NCI-H2196 treated with DMSO at 0.1 percent for 48 hours (cell line): ENCODE data around the gene FJX1.
"Not testable (repeated sequence)": the region's sequence is repeated elsewhere in the genome, so short reads cannot be mapped to it uniquely, and the experiment has no call there.

ENCODE experiments used
- DNase-seq: peaks from one replicate; lab custom pipeline; 2025; ENCODE audit not compliant: unreplicated experiment; lab: John Stamatoyannopoulos, UW

FJX1 gene

DNA sequence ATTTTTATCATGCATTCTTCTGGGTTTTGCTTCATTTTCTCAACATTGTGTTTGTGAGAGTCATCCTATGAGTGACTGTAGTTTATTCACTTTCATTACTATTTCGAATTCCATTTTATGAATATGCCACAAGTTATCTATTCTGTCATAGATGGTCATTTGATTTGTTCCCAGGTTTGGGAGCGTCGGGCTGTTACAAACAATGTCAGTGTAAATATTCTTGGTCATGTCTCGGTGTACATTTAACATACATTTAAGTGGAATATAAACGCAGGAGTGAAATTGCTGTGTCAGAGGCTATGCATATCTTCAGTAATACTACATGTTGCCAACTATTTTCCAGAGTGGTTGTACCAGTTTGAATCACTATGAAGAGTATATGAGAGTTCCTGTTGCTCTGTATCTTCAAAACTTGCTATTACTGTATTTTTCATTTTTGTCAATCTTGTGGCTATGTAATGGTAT lies 46.7 kb downstream of the FJX1 start:
- no peak for DNase-seq

DNA sequence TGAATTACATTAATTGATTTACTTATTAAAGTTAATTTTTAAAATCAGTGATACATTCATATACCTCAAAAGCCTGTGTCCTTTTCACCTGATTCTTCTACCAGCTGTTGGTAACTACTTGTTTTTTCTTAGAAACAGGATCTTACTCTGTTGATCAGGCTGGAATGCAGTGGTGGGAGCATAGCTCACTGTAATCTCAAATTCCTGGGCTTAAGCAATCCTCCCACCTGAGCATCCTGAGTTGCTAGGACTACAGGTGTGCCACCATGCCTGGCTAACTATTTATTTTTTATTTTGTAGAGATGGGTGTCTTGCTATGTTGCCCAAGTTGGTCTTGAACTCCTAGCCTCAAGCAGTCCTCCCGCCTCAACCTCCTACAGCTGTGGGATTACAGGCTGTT lies 49.0 kb downstream of the FJX1 start:
- DNase-seq, result no peak

DNA sequence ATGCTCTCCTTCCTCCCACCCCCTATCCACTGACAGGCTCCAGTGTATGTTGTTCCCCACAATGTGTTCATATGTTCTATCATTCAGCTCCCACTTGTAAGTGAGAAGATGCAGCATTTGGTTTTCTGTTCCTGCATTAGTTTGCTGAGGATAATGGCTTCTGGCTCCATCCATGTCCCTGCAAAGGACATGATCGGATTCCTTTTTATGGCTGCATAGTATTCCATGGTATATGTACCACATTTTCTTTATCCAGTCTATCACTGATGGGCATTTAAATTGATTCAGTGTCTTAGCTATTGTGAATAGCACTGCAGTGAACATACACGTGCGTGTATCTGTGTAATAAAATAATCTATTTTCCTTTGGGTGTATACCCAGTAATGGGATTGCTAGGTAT lies 50.1 kb downstream of the FJX1 start:
- DNase-seq, result not testable (repeated sequence)
